ENCODE measurements around the gene LAMB4. TPM values are rescaled to one million over a fixed set of nuclear protein-coding genes. Genes with fewer than 3 reads are reported as not detected.

The LAMB4 gene
- total and polyA plus RNA-seq, 2 experiments from 2014 or later: not detected

DNA sequence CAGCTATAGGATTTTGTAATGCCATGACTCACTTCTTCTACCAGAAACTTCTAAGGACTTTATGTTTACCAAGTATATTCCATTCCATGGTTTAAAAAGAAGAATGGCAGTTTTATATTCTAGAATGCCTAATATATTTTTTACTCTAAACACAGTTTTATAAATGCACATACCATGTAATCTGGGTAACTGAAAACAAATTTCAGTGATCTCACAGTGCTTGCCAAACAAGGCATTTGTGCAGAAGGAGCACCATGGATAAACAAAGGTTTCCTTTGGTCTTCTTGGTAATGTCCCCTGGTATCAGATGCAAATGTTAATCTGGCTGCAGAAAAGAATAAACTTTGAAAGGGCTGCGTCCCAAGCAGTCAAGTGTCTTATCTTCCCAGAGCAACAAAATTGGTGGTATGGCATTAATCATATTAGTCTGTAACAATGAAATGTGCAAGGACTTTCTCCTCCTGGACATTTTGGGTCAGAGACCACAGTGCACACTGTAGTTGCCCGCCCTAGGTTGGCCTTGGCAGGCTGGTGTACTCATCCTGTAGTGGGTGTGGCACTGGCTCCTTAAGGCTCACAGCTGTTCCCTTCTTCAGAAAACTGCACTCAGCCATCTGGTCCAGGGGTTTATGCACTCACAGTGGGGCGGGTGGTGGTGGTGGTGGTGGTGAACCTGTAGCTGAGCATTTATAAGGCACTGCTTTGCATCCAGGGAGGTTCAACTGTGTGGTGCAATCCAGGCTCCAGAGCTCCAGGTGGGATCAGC, 56.7 kb downstream of the LAMB4 start:
- Mint-ChIP-seq H3K4me1 (no peaks in the 10 kb centered on the region), H3K4me3 (no peak overlapping the region), H3K36me3 (ENCODE audit: low read depth) (no peaks in the 10 kb centered on the region), H3K27me3 (ENCODE audit: insufficient read depth, low read depth, poor library complexity) (peaks cover 5% of the 10 kb centered on the region), H3K9me3 (no peaks in the 10 kb centered on the region), H3K27ac (no peak overlapping the region)
- Histone ChIP-seq H3K79me2 (replicated peaks; ENCODE audit: insufficient read depth) (no peaks in the 10 kb centered on the region), H3K9me2 (ENCODE audit: insufficient read depth) (no peaks in the 10 kb centered on the region), H3K4me3 (no peak overlapping the region), H3K36me3 (ENCODE audit: insufficient read depth) (no peaks in the 10 kb centered on the region), H2AFZ (no peak overlapping the region), H4K20me1 (replicated peaks; ENCODE audit: insufficient read depth) (no peaks in the 10 kb centered on the region), H3K4me1 (ENCODE audit: insufficient read depth) (no peaks in the 10 kb centered on the region; the same call in none of the 2 replicates), H3F3A (replicated peaks; ENCODE audit: low read depth) (no peaks in the 10 kb centered on the region), H3K27me3 (ENCODE audit: insufficient read depth) (no peaks in the 10 kb centered on the region), H3K27ac (ENCODE audit: low read depth) (no peak overlapping the region), H3K4me2 (no peak overlapping the region)
- ATAC-seq (no peak), DNase-seq (ENCODE audit: low spot score) (no peak)
- TF ChIP-seq ZNF331 (CRISPR knock-in tag; IDR thresholded peaks at IDR 0.05; ENCODE audit: low read depth) (no peak), POLR2AphosphoS5 (IDR thresholded peaks at IDR 0.05; ENCODE audit: low read depth) (no peak), CREB1 (CRISPR knock-in tag; IDR thresholded peaks at IDR 0.05; ENCODE audit: low read depth) (no peak), CTCF (conservative IDR thresholded peaks at IDR 0.05; ENCODE audit: low read depth in 2 of 2) (no peak), EZH2phosphoT487 (IDR thresholded peaks at IDR 0.05; ENCODE audit: unreplicated experiment) (no peak), EZH2 (IDR thresholded peaks at IDR 0.05; ENCODE audit: low read depth, unreplicated experiment) (no peak), ZNF114 (CRISPR knock-in tag; IDR thresholded peaks at IDR 0.05) (no peak), STAT1 (IDR thresholded peaks at IDR 0.05; ENCODE audit: unreplicated experiment) (no peak), REST (IDR thresholded peaks at IDR 0.05; ENCODE audit: unreplicated experiment) (no peak), JUNB (IDR thresholded peaks at IDR 0.05; ENCODE audit: unreplicated experiment) (no peak), NANOG (IDR thresholded peaks at IDR 0.05; ENCODE audit: borderline replicate concordance) (no peak)
- TF ChIP-seq, protein P1, sequence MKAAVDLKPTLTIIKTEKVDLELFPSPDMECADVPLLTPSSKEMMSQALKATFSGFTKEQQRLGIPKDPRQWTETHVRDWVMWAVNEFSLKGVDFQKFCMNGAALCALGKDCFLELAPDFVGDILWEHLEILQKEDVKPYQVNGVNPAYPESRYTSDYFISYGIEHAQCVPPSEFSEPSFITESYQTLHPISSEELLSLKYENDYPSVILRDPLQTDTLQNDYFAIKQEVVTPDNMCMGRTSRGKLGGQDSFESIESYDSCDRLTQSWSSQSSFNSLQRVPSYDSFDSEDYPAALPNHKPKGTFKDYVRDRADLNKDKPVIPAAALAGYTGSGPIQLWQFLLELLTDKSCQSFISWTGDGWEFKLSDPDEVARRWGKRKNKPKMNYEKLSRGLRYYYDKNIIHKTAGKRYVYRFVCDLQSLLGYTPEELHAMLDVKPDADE (IDR thresholded peaks at IDR 0.05): no peak
- TF ChIP-seq, protein P2, sequence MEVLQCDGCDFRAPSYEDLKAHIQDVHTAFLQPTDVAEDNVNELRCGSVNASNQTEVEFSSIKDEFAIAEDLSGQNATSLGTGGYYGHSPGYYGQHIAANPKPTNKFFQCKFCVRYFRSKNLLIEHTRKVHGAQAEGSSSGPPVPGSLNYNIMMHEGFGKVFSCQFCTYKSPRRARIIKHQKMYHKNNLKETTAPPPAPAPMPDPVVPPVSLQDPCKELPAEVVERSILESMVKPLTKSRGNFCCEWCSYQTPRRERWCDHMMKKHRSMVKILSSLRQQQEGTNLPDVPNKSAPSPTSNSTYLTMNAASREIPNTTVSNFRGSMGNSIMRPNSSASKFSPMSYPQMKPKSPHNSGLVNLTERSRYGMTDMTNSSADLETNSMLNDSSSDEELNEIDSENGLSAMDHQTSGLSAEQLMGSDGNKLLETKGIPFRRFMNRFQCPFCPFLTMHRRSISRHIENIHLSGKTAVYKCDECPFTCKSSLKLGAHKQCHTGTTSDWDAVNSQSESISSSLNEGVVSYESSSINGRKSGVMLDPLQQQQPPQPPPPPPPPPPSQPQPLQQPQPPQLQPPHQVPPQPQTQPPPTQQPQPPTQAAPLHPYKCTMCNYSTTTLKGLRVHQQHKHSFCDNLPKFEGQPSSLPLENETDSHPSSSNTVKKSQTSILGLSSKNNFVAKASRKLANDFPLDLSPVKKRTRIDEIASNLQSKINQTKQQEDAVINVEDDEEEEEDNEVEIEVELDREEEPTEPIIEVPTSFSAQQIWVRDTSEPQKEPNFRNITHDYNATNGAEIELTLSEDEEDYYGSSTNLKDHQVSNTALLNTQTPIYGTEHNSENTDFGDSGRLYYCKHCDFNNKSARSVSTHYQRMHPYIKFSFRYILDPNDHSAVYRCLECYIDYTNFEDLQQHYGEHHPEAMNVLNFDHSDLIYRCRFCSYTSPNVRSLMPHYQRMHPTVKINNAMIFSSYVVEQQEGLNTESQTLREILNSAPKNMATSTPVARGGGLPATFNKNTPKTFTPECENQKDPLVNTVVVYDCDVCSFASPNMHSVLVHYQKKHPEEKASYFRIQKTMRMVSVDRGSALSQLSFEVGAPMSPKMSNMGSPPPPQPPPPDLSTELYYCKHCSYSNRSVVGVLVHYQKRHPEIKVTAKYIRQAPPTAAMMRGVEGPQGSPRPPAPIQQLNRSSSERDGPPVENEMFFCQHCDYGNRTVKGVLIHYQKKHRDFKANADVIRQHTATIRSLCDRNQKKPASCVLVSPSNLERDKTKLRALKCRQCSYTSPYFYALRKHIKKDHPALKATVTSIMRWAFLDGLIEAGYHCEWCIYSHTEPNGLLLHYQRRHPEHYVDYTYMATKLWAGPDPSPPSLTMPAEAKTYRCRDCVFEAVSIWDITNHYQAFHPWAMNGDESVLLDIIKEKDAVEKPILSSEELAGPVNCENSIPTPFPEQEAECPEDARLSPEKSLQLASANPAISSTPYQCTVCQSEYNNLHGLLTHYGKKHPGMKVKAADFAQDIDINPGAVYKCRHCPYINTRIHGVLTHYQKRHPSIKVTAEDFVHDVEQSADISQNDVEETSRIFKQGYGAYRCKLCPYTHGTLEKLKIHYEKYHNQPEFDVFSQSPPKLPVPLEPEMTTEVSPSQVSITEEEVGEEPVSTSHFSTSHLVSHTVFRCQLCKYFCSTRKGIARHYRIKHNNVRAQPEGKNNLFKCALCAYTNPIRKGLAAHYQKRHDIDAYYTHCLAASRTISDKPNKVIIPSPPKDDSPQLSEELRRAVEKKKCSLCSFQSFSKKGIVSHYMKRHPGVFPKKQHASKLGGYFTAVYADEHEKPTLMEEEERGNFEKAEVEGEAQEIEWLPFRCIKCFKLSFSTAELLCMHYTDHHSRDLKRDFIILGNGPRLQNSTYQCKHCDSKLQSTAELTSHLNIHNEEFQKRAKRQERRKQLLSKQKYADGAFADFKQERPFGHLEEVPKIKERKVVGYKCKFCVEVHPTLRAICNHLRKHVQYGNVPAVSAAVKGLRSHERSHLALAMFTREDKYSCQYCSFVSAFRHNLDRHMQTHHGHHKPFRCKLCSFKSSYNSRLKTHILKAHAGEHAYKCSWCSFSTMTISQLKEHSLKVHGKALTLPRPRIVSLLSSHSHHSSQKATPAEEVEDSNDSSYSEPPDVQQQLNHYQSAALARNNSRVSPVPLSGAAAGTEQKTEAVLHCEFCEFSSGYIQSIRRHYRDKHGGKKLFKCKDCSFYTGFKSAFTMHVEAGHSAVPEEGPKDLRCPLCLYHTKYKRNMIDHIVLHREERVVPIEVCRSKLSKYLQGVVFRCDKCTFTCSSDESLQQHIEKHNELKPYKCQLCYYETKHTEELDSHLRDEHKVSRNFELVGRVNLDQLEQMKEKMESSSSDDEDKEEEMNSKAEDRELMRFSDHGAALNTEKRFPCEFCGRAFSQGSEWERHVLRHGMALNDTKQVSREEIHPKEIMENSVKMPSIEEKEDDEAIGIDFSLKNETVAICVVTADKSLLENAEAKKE (CRISPR knock-in tag; IDR thresholded peaks at IDR 0.05): no peak

Measured in GM23338 (cell line).